Gastrocnemius medialis (tissue), 4 donors: Measurements from ENCODE around the gene LRMDA. TPM values are rescaled to one million over a fixed set of nuclear protein-coding genes. Genes with fewer than 3 reads are reported as not detected.

Experiments
- ATAC-seq, 2 donors: fragments of 150-250 bp; one replicate each; pipeline ENCODE4 v1.9.1; 2016
- DNase-seq, 2 donors: peaks; one replicate each; pipeline ENCODE4 v3.0.0-alpha.2; 2019
- H3K27ac ChIP-seq, 4 donors: fragments of 200-600 bp; sonication (generic); 1 replicate in 1 of 4; 2 replicates in 3 of 4; pipeline ENCODE4 v1.5.1; 2016 to 2018; ENCODE audit warnings: mild to moderate bottlenecking in 2 of 4, moderate library complexity in 1 of 4
- H3K27me3 ChIP-seq, 3 donors: fragments of 200-600 bp; sonication (generic) in 2 of 3; 1 replicate in 1 of 3; 2 replicates in 2 of 3; pipeline versions ENCODE4 v1.5.1 to v1.6.0; 2016 to 2019; ENCODE audit warnings: mild to moderate bottlenecking in 1 of 3, moderate library complexity in 1 of 3
- H3K36me3 ChIP-seq, 2 donors: fragments of 200-600 bp; sonication (generic) in 1 of 2; one replicate each; pipeline ENCODE4 v1.5.1; 2017 to 2018
- H3K4me1 ChIP-seq, 2 donors: fragments of 200-600 bp; sonication (generic) in 1 of 2; one replicate each; pipeline ENCODE4 v1.5.1; 2016 to 2017; ENCODE audit warnings: mild to moderate bottlenecking in 2 of 2
- H3K4me3 ChIP-seq, 4 donors: fragments of 200-600 bp; sonication (generic) in 3 of 4; 1 replicate in 1 of 4; 2 replicates in 3 of 4; pipeline ENCODE4 v1.5.1; 2016 to 2019; ENCODE audit warnings: mild to moderate bottlenecking in 2 of 4
- H3K9me3 ChIP-seq, 3 donors: fragments of 200-600 bp; sonication (generic) in 2 of 3; 1 replicate in 1 of 3; 2 replicates in 2 of 3; pipeline ENCODE4 v1.5.1; 2016 to 2019
- CTCF ChIP-seq, 5 experiments: fragments of 450-650 bp in 3 of 5; fragments of 200-600 bp in 2 of 5; sonication (generic) in 2 of 5; IDR thresholded peaks in 4 of 5; conservative IDR thresholded peaks in 1 of 5; 1 replicate in 4 of 5; 2 replicates in 1 of 5; pipeline ENCODE4 v1.5.1; 2016 to 2019; ENCODE audit warnings: antibody characterized with exemption in 5 of 5, mild to moderate bottlenecking in 3 of 5, moderate library complexity in 3 of 5
- POLR2A ChIP-seq, 2 donors: fragments of 450-650 bp; IDR thresholded peaks; one replicate each; pipeline ENCODE4 v1.6.1; 2017; ENCODE audit warnings: antibody characterized with exemption in 2 of 2, mild to moderate bottlenecking in 2 of 2, moderate library complexity in 2 of 2
- in situ Hi-C, 4 donors: fragments of 200-750 bp; cut with MboI; loops; one replicate each; pipeline versions ENCODE4 v1.15.0 to v1.8.0; 2017; ENCODE audit warnings: low sequenced_read_pairs in 4 of 4
- intact Hi-C: fragments of 100-400 bp; cut with DNase I; formaldehyde crosslinking; loops from one replicate; pipeline ENCODE4 v1.15.1; 2023; ENCODE audit warnings: low total_unique reads
- total RNA-seq, 4 donors: library from RNA; depleted of rRNA; stranded (reverse); fragments of >200 nt; gene quantifications; one replicate each; pipeline versions ENCODE4 v1.1.0 to v1.2.3, GENCODE V29; 2016

LRMDA gene
- total RNA-seq, 4 donors from 2014 or later, result 0.80 to 4.5 (median 1.4) TPM

- DNase-seq, result no peak
- no peak for TF ChIP-seq POLR2A (IDR thresholded peaks at IDR 0.05)
- no peak for TF ChIP-seq CTCF (IDR thresholded peaks at IDR 0.05 in 4 of 5, conservative IDR thresholded peaks at IDR 0.05 in 1 of 5)
- Histone ChIP-seq H3K27me3 (no peaks in the 10 kb centered on the region), H3K36me3 (no peaks in the 10 kb centered on the region), H3K4me3 (no peak overlapping the region), H3K27ac (no peak overlapping the region), H3K4me1 (no peaks in the 10 kb centered on the region), H3K9me3 (no peaks in the 10 kb centered on the region)
- in situ Hi-C loops (loop anchor here in 1 of 4 donors (25.0 kb wide), 1 partner anchor 662 kb away; no protein-coding TSS in a partner anchor), intact Hi-C loops (no loop called here)
- no peak for ATAC-seq
Observed at GRCh38 chr10:76049581-76050290, 618.3 kb downstream of the LRMDA start.

GRCh38 chr10:76050291-76050625 lies 618.8 kb downstream of the LRMDA start:
- no peaks in the 10 kb centered on the region for H3K9me3 ChIP-seq
- ATAC-seq, result no peak
- DNase-seq, result no peak
- intact Hi-C loops (no loop called here), in situ Hi-C loops (no loop called here)
- H3K4me1 ChIP-seq, result no peaks in the 10 kb centered on the region
- TF ChIP-seq CTCF (IDR thresholded peaks at IDR 0.05 in 4 of 5, conservative IDR thresholded peaks at IDR 0.05 in 1 of 5) (no peak), POLR2A (IDR thresholded peaks at IDR 0.05) (no peak)
- H3K4me3 ChIP-seq, result no peak overlapping the region
- no peaks in the 10 kb centered on the region for H3K36me3 ChIP-seq
- no peak overlapping the region for H3K27ac ChIP-seq
- no peaks in the 10 kb centered on the region for H3K27me3 ChIP-seq

GRCh38 chr10:76051007-76051936 lies 619.8 kb downstream of the LRMDA start:
- no peak for ATAC-seq
- H3K9me3 ChIP-seq, result no peaks in the 10 kb centered on the region
- intact Hi-C loops, result no loop called here
- no peaks in the 10 kb centered on the region for H3K36me3 ChIP-seq
- no peaks in the 10 kb centered on the region for H3K4me1 ChIP-seq
- H3K4me3 ChIP-seq, result no peak overlapping the region
- no peak for TF ChIP-seq POLR2A (IDR thresholded peaks at IDR 0.05)
- no peak for TF ChIP-seq CTCF (IDR thresholded peaks at IDR 0.05 in 4 of 5, conservative IDR thresholded peaks at IDR 0.05 in 1 of 5)
- no peak for DNase-seq
- H3K27ac ChIP-seq, result no peak overlapping the region
- in situ Hi-C loops, result no loop called here
- H3K27me3 ChIP-seq, result no peaks in the 10 kb centered on the region

- DNase-seq (no peak), ATAC-seq (no peak)
- Histone ChIP-seq H3K27ac (no peak overlapping the region), H3K27me3 (no peaks in the 10 kb centered on the region), H3K9me3 (no peaks in the 10 kb centered on the region), H3K4me1 (no peaks in the 10 kb centered on the region), H3K36me3 (no peaks in the 10 kb centered on the region), H3K4me3 (no peak overlapping the region)
- in situ Hi-C loops, result no loop called here
- TF ChIP-seq POLR2A (IDR thresholded peaks at IDR 0.05) (no peak), CTCF (IDR thresholded peaks at IDR 0.05 in 4 of 5, conservative IDR thresholded peaks at IDR 0.05 in 1 of 5) (no peak)
- intact Hi-C loops, result no loop called here
Observed at GRCh38 chr10:76052682-76053503, 621.5 kb downstream of the LRMDA start.
